Right renal pelvis (tissue), 4 donors: ENCODE data around the gene CCDC70. TPM values are rescaled to one million over a fixed set of nuclear protein-coding genes. Genes with fewer than 3 reads are reported as not detected.

ENCODE experiments used
- DNase-seq, 4 donors: peaks; one replicate each; pipeline ENCODE4 v3.0.0-alpha.2; 2013; ENCODE audit warnings: low read depth in 4 of 4, low spot score in 3 of 4, missing footprints in 1 of 4
- polyA plus RNA-seq, 4 donors: library from polyadenylated mRNA; unstranded; fragments of 120-200 nt; gene quantifications; one replicate each; pipeline ENCODE4 v1.2.1, GENCODE V29; 2013; ENCODE audit not compliant: insufficient read length in 4 of 4

Gene CCDC70
- polyA plus RNA-seq, 4 donors = not detected

GRCh38 chr13:51856027-51856736, 5.6 kb upstream of the CCDC70 start:
- DNase-seq = no peak

DNA sequence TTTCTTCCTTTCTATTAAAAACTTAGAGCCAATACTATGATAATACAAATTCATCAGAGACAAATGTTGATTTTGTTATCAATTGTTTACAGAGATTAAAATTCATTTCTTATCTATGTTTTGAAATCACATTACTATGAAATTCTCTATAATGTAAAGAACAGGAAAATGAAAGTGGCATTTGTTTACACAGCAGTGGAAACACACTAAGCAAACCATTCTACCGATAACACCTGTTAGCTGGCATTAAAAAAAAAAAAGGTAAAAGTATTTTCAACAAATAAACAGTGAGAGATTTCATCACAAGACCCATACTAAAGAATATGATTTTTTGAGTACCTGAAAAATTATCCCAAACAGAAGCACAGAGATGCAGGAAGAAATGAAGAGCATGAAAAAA, 4.8 kb upstream of the CCDC70 start:
- DNase-seq = no peak

DNA sequence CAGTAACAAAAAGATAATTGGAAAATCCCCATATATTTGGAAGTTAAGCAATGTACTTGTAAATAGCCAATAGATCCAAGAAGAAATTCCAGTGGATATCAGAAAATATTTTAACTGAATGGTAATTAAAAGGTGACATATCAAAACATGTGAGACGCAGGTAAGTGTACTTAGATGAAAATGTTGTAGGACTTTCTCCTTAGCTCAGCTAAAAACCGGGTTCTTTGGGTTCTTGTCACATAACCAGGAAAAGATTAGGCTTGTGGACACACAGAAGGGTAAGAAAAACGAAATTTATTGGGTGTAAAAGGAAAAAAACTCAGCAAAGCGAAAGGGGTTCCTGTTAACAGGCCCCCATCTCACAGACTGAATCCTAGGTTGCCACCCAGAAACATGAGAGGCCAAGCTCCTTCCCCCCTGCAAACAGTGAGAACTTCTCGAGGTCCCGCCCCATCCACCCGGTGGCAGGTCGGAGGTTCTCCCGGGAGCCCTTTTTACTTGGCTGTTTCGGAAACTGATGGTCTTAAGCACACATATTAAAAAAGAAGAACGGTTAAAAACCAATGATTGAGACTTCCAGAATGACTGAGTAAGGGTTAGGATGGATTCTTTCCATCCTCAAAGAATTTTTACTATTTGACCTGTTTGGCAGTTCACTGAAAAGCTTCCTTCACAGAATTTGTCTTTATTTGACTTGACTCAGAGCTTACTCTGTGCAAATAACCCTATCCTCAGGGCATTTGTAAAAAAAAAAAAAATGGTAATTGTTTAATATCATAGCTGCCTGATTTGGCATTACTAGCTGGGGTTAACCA, 3.1 kb upstream of the CCDC70 start:
- no peak for DNase-seq

- no peak for DNase-seq
Observed at GRCh38 chr13:51862957-51863356, 1.2 kb downstream of the CCDC70 start.

DNA sequence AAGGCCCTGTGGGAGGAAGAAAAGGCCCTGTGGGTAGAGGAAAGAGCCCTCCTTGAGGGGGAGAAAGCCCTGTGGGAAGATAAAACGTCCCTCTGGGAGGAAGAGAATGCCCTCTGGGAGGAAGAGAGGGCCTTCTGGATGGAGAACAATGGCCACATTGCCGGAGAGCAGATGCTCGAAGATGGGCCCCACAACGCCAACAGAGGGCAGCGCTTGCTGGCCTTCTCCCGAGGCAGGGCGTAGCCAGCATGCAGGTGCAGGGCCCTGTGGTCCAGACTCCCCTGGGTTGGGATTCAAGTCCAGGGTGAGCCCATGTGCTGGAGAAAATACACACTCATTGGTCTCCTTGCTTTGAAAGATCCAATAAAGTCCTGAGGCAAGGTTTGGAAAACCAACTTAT, 4.1 kb downstream of the CCDC70 start:
- no peak for DNase-seq

DNA sequence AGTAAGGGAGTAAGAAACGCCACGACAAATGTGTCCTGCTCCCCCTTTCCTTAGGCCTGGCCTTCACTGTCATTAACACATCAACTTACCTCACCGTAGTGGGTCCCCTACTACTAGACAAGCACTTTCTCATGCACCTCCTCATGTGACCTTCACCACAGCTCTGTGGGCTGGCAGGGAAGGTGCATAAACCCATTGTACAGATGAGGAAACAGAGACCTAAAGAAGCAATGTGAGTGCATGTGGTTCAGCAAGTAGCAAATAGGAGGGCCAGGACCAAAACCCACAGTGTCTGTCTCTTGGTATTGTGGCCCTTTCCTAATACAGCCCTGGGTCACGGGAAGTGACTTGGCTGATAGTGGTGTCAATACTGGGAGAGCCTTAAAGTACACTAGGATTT, 5.3 kb downstream of the CCDC70 start:
- no peak for DNase-seq

- DNase-seq = no peak
Observed at GRCh38 chr13:51869916-51870315, 8.1 kb downstream of the CCDC70 start.

DNA sequence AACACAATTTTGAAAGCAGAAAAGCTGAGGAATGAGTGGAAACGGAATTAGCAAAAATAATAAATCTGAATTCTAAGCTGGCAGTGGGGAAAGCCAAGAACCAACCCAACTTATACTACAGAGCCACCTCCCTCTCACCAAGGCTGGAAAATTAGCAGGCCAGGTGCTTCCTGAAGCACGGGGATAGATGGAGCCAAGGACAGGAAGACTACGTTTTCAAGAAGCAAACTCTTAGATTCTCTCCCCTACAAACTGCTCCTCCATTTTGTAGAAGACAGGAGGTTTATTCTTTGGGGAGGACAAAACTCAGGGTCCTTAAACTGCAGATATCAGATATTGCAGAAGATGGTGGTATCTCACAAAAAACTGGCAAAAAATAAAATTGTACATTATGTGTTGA, 8.8 kb downstream of the CCDC70 start:
- no peak for DNase-seq

DNA sequence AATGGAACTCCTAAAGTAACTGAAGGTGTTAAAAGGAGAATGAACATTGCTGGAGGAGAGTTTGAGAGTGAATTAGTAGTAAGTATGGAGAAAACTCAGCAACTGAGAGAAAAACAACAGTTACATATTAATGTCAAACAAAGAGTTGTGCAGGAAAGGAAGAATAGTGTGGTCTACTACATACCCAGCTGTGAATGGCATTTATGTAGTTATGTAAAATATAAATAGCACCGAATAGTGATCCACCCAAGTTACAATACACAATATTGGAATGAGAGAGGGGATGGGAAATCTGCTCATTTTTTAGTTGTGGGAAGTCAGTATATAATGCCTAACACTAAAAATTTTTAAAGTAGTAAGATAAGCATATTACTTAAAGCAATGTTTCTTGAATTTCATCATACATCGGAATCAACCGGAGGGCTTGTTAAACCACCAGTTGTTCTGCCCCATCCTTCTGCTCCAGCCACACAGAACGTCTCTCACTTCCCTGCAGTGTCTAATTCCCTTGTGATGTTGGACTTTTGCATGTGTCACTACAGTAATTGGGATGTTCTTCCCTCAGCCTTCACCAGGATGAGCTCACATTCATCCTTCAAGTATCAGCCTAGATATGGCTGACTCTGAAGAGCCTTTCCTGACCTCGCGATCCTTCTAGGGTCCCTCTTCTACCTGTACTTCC, 11.5 kb downstream of the CCDC70 start:
- no peak for DNase-seq

- no peak for DNase-seq
Observed at GRCh38 chr13:51873837-51874236, 12.1 kb downstream of the CCDC70 start.

DNA sequence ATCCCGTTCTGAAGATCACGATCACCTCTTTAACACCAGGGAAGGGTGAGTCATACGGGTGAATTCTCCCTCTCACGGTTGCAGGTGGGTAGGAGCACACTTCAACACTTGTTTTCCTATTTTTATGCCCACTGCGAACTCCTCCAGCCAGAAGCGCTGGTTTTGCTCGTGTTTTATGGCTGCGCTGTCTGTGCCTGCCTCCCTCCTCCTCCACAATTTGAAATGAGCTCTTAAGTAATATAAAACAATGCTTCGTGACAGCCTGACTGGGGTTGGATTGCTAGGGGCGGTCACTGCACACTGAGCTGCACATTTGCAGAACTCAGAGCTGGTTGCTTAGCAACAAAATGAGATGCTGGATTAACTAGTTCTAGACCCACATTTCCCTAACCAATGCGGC, 12.9 kb downstream of the CCDC70 start:
- peak; percentile 4 to 38 (median 14) for DNase-seq

DNA sequence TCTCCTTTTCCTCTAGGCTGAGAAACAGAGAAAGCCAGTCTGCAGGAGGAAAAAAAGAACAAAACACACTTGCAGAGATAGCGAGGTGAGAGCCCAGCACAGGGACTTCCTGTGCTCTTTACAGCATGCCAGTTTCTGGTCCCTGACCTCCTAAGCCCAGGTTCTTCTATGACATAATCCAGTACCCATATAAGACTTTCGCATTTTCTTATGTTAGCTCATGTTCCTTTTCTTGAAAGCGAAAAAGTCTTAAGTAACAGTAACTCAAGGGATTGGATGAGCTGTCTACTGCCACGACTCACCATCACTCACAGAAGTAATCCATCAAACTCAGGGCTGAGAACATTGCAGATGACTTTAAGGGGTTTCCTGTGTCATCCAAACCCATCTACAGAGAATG, 17.4 kb downstream of the CCDC70 start:
- DNase-seq = no peak

GRCh38 chr13:51881296-51881695, 19.5 kb downstream of the CCDC70 start:
- no peak for DNase-seq

GRCh38 chr13:51882570-51883225, 20.9 kb downstream of the CCDC70 start:
- no peak for DNase-seq

DNA sequence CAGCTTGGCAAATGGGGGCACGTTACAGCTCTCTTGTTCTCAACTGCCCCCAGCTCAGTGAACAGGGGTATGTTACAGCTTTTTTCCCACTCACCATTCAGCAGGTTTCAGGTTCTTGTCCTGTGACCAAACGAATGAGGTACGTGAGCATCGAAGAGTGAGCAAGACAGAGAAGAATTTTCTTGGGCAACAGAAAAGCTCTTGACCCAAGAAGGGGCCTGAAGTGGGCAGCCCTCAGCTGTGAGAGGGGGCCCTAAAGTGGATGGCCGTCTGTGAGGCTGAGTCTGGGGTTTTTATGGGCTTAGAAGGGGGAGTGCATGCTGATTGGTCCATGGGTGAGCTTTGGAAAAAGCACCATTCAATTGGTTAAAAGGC, 21.4 kb downstream of the CCDC70 start:
- DNase-seq = no peak

- no peak for DNase-seq
Observed at GRCh38 chr13:51885651-51886050, 23.9 kb downstream of the CCDC70 start.

GRCh38 chr13:51887468-51887867, 25.7 kb downstream of the CCDC70 start:
- no peak for DNase-seq

DNA sequence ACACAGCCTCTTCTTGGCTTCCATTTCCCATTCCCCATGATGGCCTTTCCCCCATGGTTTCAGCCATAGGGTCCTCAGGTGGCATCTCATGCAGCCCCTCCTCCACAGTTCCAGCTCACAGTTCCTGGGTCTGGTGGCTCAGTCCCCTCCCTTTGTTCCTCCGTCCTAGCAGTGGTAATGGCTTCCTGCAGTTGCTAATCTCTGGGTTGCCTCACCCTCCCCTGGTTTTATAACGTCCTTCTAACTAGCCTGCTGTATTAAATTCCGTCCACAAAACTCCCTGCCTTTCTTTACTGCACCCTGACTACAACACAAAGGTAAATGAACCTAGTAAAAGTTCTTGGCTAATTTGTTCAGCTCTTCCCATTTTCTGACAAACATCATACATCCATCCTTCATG, 30.9 kb downstream of the CCDC70 start:
- DNase-seq = no peak

GRCh38 chr13:51894239-51894638, 32.5 kb downstream of the CCDC70 start:
- no peak for DNase-seq

- DNase-seq = no peak
Observed at GRCh38 chr13:51895906-51896888, 34.4 kb downstream of the CCDC70 start.
